ENCODE data around the gene DACH1. TPM values are rescaled to one million over a fixed set of nuclear protein-coding genes. Genes with fewer than 3 reads are reported as not detected.

DACH1 gene
- total and polyA plus RNA-seq, 2 of the 8 experiments (the other 6 are each of a cell fraction or from before 2014, with no cell fraction given), result 0.12 to 0.67 TPM

DNA sequence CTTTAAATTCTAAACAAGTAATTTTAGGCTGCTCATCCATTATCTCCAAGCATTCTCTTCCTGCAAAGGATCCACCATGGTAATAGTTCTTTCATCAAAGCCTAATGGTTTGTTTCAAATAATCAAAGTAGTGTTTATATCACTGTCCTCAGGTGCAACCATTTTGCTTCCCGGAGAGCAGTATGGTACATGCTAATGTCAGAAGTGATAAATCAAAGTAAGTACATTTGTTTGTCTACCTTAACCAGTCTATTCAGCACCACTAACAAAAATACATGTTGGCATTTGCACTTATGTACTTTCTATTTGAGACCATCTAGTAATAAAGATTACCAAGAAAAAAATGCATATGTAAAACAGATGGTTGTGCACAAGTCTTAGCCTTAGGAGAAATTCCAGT lies 37.5 kb downstream of the DACH1 start:
- H3K4me2 ChIP-seq (ENCODE audit: insufficient read depth in 1 of 2, low read depth in 2 of 2, low read length in 2 of 2), result no peak overlapping the region
- H2BK5ac ChIP-seq (ENCODE audit: low read depth, low read length), result no peak overlapping the region
- H3K56ac ChIP-seq (replicated peaks; ENCODE audit: insufficient read length, low read depth, low read length), result no peak overlapping the region
- H3K4me3 ChIP-seq (ENCODE audit: extremely low read depth in 1 of 4, insufficient read depth in 2 of 4, low read depth in 3 of 4, low read length in 4 of 4), result no peak overlapping the region
- H3K4me1 ChIP-seq (replicated peaks in 1 of 4; ENCODE audit: control insufficient read depth in 3 of 4, insufficient read depth in 4 of 4, low read length in 3 of 4), result no peaks in the 10 kb centered on the region
- H3K9ac ChIP-seq (replicated peaks in 1 of 4; ENCODE audit: extremely low read depth in 1 of 4, low read depth in 3 of 4, low read length in 3 of 4), result no peak overlapping the region
- FAIRE-seq (no peak), DNase-seq (ENCODE audit: low read depth in 1 of 2, low spot score in 2 of 2) (no peak)
- no peaks in the 10 kb centered on the region for H3K9me3 ChIP-seq (ENCODE audit: insufficient read depth in 2 of 2, low read depth in 1 of 2, low read length in 1 of 2)
- H4K20me1 ChIP-seq (replicated peaks in 1 of 2; ENCODE audit: control insufficient read depth in 1 of 2, insufficient read depth in 2 of 2, low read length in 2 of 2), result no peaks in the 10 kb centered on the region
- H3K4ac ChIP-seq (replicated peaks; ENCODE audit: insufficient read length, low read depth, low read length), result no peak overlapping the region
- H3K18ac ChIP-seq (ENCODE audit: extremely low read depth, low read length), result no peak overlapping the region
- no peak overlapping the region for H4K91ac ChIP-seq (replicated peaks; ENCODE audit: insufficient read length, low read length)
- TF ChIP-seq TEAD4 (IDR thresholded peaks at IDR 0.05; ENCODE audit: low read depth, low read length), result no peak
- TF ChIP-seq SP4 (IDR thresholded peaks at IDR 0.05; ENCODE audit: low read length), result no peak
- TF ChIP-seq CBX8 (IDR thresholded peaks at IDR 0.05; ENCODE audit: borderline replicate concordance, low read depth, low read length), result no peak
- H2BK20ac ChIP-seq (ENCODE audit: low read length), result no peak overlapping the region
- no peaks in the 10 kb centered on the region for H3K23me2 ChIP-seq (ENCODE audit: low read depth, low read length)
- ChIA-PET POLR2A (ENCODE audit: partially characterized antibody) (no interaction called here), CTCF (ENCODE audit: partially characterized antibody) (no interaction called here)
- H2AFZ ChIP-seq (ENCODE audit: low read length), result no peak overlapping the region
- H4K8ac ChIP-seq (ENCODE audit: extremely low read depth, insufficient read depth, low read length), result no peak overlapping the region
- H4K5ac ChIP-seq (ENCODE audit: insufficient read length, low read depth, low read length), result no peak overlapping the region
- H3K36me3 ChIP-seq (ENCODE audit: control insufficient read depth in 2 of 4, insufficient read depth in 4 of 4, low read length in 3 of 4), result no peaks in the 10 kb centered on the region
- no peak overlapping the region for H3K27ac ChIP-seq (ENCODE audit: low read depth, low read length)
- no peak overlapping the region for H2BK12ac ChIP-seq (ENCODE audit: low read depth, low read length)
- H3K79me2 ChIP-seq (ENCODE audit: control insufficient read depth in 1 of 2, insufficient read depth in 2 of 2, low read length in 2 of 2), result no peaks in the 10 kb centered on the region
- no peak overlapping the region for H2BK120ac ChIP-seq (replicated peaks; ENCODE audit: low read depth, low read length)
- 92% methylated on average over 1 of the region's 1 CpG; no CpG with 5 or more reads in 1 of the 2 experiments for WGBS, 2 experiments (ENCODE audit: extremely low coverage in 1 of 2, insufficient coverage in 1 of 2, insufficient read length in 1 of 2, insufficient replicate concordance in 2 of 2, low coverage in 1 of 2, low lambda C conversion rate in 2 of 2, missing lambda C conversion rate in 1 of 2)
- H2AK5ac ChIP-seq (ENCODE audit: low read depth, low read length), result no peak overlapping the region
- H3K14ac ChIP-seq (ENCODE audit: insufficient read length), result no peak overlapping the region
- no peak overlapping the region for H3K23ac ChIP-seq (ENCODE audit: insufficient read length)
- H2BK15ac ChIP-seq (ENCODE audit: low read length), result no peak overlapping the region
- no peaks in the 10 kb centered on the region for H3K27me3 ChIP-seq (replicated peaks in 1 of 4; ENCODE audit: control insufficient read depth in 3 of 4, extremely low read depth in 1 of 4, insufficient read depth in 3 of 4, low read length in 3 of 4)
- H3K79me1 ChIP-seq (ENCODE audit: low read depth, low read length), result no peaks in the 10 kb centered on the region

Data from H1 (cell line).